ENCODE measurements around the gene EOLA2. TPM values are rescaled to one million over a fixed set of nuclear protein-coding genes. Genes with fewer than 3 reads are reported as not detected.

The EOLA2 gene
- total and polyA plus RNA-seq, 10 of the 15 experiments (the other 5 are each of a cell fraction or from before 2014, with no cell fraction given), result 23.9 to 55.8 (median 41.4) TPM

DNA sequence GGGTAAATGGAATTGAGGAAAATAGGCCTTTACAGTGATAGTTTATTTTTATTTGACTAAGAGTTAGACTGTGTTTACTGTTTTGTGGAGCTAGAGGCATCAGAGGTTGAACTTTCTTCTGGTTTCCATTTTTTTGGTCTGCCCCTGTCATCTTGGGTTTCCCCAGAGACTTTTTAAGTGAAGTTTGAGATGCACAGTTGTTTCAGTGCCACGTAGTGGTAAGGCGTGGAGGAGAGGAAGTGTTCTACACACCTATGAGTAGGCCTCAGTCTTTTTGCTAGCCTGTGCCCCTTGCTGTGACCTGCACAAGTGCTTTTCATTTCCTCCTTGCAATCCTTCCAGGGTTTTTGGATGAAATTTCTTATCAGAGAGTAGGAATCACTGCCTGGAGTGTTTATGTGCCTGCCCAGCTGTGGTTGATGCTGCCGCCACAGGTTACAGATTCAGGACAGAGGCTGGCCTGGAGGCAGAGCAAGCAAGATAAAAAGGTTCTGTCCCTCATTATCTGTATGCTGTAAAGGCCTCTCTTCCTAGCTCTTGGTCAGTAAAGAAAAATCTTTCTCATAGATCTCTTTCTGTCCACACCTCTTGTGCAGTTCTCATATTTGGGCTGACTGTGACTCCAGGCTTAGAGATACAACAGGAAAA is 21.4 kb downstream of the EOLA2 start:
- in situ Hi-C loops (cut with MboI), result no loop called here
- Histone ChIP-seq H3K4me2 (ENCODE audit: control insufficient read depth, insufficient read depth) (no peak overlapping the region), H3K9me3 (replicated peaks; ENCODE audit: control insufficient read depth, insufficient read depth, low read length) (no peaks in the 10 kb centered on the region), H3K36me3 (ENCODE audit: control insufficient read depth in 2 of 2, insufficient read depth in 2 of 2, low read length in 1 of 2) (no peaks in the 10 kb centered on the region), H3K9ac (ENCODE audit: control insufficient read depth, insufficient read depth, low read length) (no peak overlapping the region; the same call in 1 of the 2 replicates), H2AFZ (ENCODE audit: control insufficient read depth, low read depth, low read length) (peak overlapping the region; percentile 45), H3K27me3 (replicated peaks in 1 of 2; ENCODE audit: control insufficient read depth in 2 of 2, insufficient read depth in 2 of 2, low read length in 1 of 2) (no peaks in the 10 kb centered on the region), H3K4me1 (ENCODE audit: control insufficient read depth, insufficient read depth, low read length) (no peaks in the 10 kb centered on the region), H3K27ac (ENCODE audit: control insufficient read depth, insufficient read depth) (peak overlapping the region; percentile 18; the same call in 1 of the 2 replicates), H3K79me2 (ENCODE audit: control insufficient read depth, insufficient read depth, low read length) (no peaks in the 10 kb centered on the region), H4K20me1 (ENCODE audit: control insufficient read depth, insufficient read depth) (no peaks in the 10 kb centered on the region), H3K4me3 (no peak overlapping the region)
- intact Hi-C loops (cut with micrococcal nuclease; ENCODE audit: unreplicated experiment), result no loop called here
- WGBS (ENCODE audit: insufficient coverage, insufficient replicate concordance, low lambda C conversion rate, missing lambda C conversion rate), result 33% methylated on average over 3 of the region's 3 CpGs
- ATAC-seq (peak; percentile 98), FAIRE-seq (no peak), DNase-seq (ENCODE audit: low read depth, low spot score) (peak; percentile 25)
- BruUV-seq (replicated peaks), result no TSS peak
- ChIA-PET CTCF (interaction anchor here (0.9 to 1.3 kb wide), 10 partner anchors 9 to 404 kb away, joined by 3 to 12 read pairs (median 4); partner anchors contain the start of gene EOLA2), SMC1A (ENCODE audit: uncharacterized antibody, unreplicated experiment) (interaction anchor here (0.6 to 2.1 kb wide), 15 partner anchors 9 to 416 kb away, joined by 3 to 16 read pairs (median 4); no protein-coding TSS in a partner anchor), POLR2A (interaction anchor here (1.4 to 1.7 kb wide), 2 partner anchors 23 to 87 kb away, joined by 5 to 9 read pairs; no protein-coding TSS in a partner anchor), RAD21 (ENCODE audit: unreplicated experiment) (interaction anchor here (0.6 to 2.0 kb wide), 7 partner anchors 9 to 118 kb away, joined by 3 to 14 read pairs (median 4); partner anchors contain the start of gene EOLA2)
- TF ChIP-seq MTA2 (IDR thresholded peaks at IDR 0.05; ENCODE audit: low read depth) (0 out of 2 replicates have a peak, but pooled peaks have one; percentile 16), HDAC6 (IDR thresholded peaks at IDR 0.05; ENCODE audit: unreplicated experiment) (no peak), ZNF24 (IDR thresholded peaks at IDR 0.05) (no peak), CREB1 (IDR thresholded peaks at IDR 0.05; ENCODE audit: low read depth) (peak; percentile 41; the same call in 1 of the 2 replicates), CHD2 (IDR thresholded peaks at IDR 0.05; ENCODE audit: borderline replicate concordance, low read depth, low read length) (no peak), POLR2A (IDR thresholded peaks at IDR 0.05; ENCODE audit: low read depth, low read length) (0 out of 2 replicates have a peak, but pooled peaks have one; percentile 23), ZBED1 (IDR thresholded peaks at IDR 0.05; ENCODE audit: borderline replicate concordance) (no peak), SPI1 (IDR thresholded peaks at IDR 0.05; ENCODE audit: borderline replicate concordance, insufficient read depth, low read depth, low read length) (peak; percentile 64; the same call in 1 of the 2 replicates), RAD21 (IDR thresholded peaks at IDR 0.05; ENCODE audit: insufficient read depth, low read depth, low read length) (peak; percentile 55), EED (IDR thresholded peaks at IDR 0.05; ENCODE audit: low read depth) (no peak), NFYA (IDR thresholded peaks at IDR 0.05; ENCODE audit: borderline replicate concordance, low read depth, low read length) (no peak), POU2F2 (IDR thresholded peaks at IDR 0.05; ENCODE audit: borderline replicate concordance, low read depth, low read length) (no peak), NR2F1 (conservative IDR thresholded peaks at IDR 0.05) (0 out of 2 replicates have a peak, but pooled peaks have one; percentile 27), IKZF2 (IDR thresholded peaks at IDR 0.05) (0 out of 4 replicates have a peak, but pooled peaks of 1 of the 2 experiments have one; percentile 26), RUNX3 (IDR thresholded peaks at IDR 0.05; ENCODE audit: low read length) (peak; percentile 11; the same call in 1 of the 2 replicates)
- TF ChIP-seq, protein P1, sequence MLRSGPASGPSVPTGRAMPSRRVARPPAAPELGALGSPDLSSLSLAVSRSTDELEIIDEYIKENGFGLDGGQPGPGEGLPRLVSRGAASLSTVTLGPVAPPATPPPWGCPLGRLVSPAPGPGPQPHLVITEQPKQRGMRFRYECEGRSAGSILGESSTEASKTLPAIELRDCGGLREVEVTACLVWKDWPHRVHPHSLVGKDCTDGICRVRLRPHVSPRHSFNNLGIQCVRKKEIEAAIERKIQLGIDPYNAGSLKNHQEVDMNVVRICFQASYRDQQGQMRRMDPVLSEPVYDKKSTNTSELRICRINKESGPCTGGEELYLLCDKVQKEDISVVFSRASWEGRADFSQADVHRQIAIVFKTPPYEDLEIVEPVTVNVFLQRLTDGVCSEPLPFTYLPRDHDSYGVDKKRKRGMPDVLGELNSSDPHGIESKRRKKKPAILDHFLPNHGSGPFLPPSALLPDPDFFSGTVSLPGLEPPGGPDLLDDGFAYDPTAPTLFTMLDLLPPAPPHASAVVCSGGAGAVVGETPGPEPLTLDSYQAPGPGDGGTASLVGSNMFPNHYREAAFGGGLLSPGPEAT (IDR thresholded peaks at IDR 0.05; ENCODE audit: low read depth), result no peak
- TF ChIP-seq, protein P2, sequence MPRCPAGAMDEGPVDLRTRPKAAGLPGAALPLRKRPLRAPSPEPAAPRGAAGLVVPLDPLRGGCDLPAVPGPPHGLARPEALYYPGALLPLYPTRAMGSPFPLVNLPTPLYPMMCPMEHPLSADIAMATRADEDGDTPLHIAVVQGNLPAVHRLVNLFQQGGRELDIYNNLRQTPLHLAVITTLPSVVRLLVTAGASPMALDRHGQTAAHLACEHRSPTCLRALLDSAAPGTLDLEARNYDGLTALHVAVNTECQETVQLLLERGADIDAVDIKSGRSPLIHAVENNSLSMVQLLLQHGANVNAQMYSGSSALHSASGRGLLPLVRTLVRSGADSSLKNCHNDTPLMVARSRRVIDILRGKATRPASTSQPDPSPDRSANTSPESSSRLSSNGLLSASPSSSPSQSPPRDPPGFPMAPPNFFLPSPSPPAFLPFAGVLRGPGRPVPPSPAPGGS (IDR thresholded peaks at IDR 0.05; ENCODE audit: borderline replicate concordance, insufficient read depth, low read depth, low read length, poor library complexity, severe bottlenecking), result no peak
- TF ChIP-seq, protein P3, sequence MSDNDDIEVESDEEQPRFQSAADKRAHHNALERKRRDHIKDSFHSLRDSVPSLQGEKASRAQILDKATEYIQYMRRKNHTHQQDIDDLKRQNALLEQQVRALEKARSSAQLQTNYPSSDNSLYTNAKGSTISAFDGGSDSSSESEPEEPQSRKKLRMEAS (IDR thresholded peaks at IDR 0.05; ENCODE audit: low read depth, low read length), result no peak

Data from GM12878 (cell line).